Stromal cell of bone marrow (primary cell): ENCODE data around the gene PARVB.
A peak's percentile ranks its signal among the peaks of the same experiment; 100 is the strongest.
"Not testable (repeated sequence)": the region's sequence is repeated elsewhere in the genome, so short reads cannot be mapped to it uniquely, and the experiment has no call there.

Experiments
- DNase-seq: peaks from one replicate; pipeline ENCODE4 v3.0.0-alpha.2; 2012; ENCODE audit warnings: low read depth

PARVB gene

GRCh38 chr22:44056649-44057048 is 32.5 kb downstream of the PARVB start:
- not testable (repeated sequence) for DNase-seq

- no peak for DNase-seq
Measured at GRCh38 chr22:44057401-44057987, 33.4 kb downstream of the PARVB start.

DNA sequence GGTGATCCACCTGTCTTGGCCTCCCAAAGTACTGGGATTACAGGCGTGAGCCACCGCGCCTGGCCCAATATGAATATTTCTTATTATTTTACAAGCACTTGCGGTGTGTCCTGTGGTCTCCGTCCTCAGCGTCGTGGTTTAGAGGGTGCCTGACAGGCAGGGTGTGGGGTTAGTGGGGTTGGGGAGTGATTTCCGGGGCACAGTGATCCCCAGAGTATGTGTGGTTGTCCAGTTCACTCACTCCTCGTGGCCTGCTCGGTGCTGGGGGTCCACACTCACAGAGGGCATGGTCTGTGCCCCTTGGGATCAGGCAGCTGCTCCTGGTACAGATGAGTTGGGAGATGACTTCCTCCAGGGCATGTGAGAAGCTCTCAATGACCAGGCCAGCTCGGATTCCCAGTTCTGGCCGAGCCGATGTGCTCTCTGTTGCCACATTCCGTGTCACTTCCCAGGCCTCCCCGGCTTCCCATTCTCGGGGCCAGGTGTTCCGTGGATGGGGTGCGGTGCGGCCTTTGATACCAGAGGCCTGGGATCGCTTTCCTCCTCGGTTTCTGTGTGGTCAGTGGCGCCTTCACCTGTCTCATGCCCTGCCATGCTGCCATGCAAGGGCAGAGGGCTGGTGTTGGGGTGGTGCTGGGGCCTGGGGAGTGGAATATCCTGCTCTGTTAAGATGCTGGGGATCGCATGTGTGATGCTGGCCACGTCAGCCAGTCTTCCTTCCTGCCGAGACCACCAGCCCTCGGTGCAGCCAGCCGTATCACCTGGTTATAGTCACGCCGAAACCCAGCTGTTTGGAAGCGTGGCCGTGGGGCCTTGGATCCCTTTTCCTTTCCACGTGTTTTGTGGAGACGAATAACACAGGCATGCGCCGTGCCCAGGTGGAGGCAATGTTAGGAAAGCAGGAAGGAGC is 39.6 kb downstream of the PARVB start:
- no peak for DNase-seq

- DNase-seq: no peak
Measured at GRCh38 chr22:44067033-44067432, 42.9 kb downstream of the PARVB start.

DNA sequence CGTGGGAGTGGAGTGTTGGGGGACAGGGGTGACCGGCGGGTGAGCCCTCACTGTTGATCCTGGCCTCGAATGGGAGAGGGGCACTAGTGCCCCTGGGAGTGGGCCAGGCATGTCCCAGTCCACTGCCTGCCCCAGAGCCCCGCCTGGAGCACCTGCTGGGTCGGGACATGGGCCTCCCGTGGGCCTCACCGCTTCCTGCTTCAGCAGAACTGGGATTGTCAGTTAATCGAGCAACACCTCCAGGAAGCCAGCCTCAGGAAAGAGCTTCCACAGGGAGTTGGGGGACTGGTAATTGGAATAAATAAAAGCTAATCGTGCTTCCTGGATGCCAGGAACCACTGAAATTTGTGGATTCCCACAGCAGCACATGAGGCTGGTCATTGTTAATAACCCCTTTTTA is 43.8 kb downstream of the PARVB start:
- DNase-seq: no peak

DNA sequence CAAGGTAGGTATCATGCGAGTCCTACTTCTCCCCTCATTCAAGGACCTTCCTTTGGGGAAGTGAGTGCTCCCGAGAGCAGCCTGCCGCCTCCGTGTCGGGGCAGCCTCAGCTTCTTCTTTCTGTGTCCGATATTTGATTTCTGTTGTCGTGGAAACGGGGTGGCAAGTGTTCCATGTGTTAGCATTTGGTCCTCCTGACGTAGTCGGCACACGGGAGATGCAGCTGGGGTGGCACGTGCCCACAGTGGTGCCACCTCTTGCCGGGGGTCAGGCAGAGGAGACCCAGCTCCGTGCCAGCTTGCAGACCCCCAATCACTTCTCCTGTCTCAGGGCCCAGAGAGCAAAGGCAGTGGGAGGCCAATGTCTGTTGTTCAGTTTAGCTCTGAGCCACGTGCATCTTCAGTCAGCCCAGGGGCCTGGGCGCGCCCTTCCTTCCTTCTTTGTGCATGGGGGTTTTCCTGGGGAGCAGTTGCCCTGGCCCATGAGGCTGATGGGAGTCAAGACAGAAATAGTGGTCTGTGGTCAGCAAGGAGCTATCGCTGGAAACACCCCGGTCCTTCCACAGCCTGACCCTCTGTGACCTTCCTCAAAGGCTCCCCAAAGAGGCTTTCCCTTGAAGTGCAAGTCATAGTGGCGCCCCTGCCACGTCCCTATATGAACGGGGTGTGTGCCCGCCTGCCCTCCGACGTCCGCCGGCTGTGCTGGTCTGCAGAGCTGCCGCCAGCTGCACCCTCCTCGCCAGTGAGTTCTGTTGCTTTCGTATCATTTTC is 44.5 kb downstream of the PARVB start:
- DNase-seq: no peak

DNA sequence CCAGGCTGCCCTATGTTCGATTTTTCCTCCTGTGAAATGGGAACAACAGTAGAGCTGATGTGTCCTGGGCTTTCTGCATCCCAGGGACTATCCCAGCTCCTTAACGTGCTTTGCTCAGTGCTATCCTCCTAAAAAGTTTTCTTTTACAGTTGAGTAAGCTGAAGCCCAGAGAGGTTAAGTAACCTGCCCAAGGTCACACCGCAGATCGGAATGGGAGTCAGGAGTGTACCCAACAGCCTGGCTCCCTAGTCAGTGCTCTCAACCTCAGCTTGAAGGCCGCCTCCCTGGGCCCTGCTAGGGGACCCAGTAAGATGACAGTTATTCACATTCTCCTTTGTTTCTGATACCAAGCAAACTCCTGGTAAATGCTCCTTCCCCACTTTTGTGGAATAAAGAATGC is 45.9 kb downstream of the PARVB start:
- no peak for DNase-seq

DNA sequence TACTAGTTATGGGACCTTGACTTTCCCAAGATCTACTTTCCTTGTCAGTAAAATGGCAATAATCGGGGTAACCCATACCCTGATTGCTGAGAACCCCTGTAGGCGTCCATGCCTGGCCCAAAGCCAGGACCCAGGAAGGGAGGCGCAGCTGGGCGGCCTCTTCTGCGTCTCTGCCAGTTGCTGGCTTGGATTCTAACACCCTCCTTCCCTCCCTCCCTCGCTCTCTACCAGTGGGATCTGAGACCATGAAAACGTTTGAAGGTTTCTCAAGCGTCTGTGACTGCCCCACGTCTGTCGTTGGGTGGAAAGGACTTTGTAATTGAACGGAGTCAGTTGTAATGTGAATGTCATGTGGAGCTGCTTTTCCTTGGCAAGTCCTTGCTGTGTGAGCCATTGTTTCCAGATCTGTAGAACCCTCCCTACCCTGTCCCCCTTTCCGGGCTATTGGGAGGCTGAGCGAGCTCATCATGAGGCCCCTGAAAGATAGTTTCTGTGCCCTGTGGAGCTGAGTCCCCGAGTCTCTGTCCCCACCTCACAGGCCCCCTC is 47.8 kb downstream of the PARVB start:
- no peak for DNase-seq

- DNase-seq: no peak
Measured at GRCh38 chr22:44074337-44074984, 50.4 kb downstream of the PARVB start.

- DNase-seq: no peak
Measured at GRCh38 chr22:44075022-44075421, 50.9 kb downstream of the PARVB start.

- no peak for DNase-seq
Measured at GRCh38 chr22:44075670-44076069, 51.6 kb downstream of the PARVB start.

DNA sequence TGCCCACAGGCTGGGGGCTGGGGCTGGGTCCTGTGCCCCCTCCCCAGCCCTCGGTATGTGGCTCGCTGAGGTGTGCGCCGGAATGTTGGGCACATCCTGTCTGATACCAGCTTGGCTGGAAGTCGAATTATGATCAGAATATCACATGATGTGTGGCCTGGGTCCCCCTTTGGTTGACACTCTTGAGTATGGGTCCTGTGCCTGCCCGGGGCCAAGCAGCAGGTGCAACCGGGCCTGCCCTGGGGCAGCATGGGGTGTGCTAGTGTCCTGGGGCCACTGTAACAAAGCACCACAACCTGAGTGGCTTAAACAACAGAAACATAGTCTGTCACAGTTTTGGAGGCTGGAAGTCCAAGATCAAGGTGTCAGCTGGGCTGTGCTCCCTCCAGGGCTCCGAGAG is 52.7 kb downstream of the PARVB start:
- DNase-seq: no peak

DNA sequence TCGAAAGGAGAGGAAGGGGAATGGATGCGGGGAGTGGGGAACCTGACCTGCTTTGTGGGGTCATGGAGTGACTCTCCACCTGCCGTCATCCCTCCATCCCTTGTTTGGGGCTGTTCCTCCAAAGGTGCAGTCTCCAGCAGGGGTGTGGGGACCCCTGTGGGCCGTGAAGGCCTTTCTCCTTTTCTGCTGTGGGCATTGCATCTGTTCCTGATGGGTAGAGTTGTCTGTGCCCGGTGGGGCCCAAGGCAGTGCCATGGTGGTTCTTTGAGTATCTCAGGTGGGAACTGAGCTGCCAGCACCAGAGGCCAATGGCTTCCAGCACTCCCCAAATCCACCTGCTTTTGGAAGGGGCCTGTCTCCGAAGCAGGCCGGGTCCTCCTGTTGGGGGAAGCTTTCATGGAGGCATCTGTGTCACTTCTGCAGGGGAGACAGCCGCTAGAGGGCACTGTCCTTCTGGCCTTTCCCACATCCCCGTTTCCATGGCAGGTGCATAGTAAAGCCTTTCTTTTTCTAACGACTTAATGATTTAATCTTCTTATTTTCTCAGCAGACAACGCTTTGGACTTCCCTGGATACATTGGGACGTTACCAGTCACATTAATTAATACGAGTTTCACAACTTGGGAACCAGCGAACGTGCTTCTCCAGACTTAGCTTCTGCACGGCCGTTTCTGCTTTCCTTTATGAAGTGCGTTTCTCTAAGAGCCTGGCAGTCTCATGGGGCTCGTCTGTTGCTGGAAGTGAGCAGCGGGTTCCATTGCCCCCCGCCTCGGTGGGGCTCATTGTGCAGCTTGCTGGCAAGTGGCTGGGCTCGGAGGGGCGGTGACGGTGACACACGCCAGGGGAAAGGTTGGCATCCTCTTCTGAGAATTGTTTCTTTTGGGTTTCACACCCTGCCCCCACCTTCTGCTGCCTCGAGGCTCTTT is 57.1 kb downstream of the PARVB start:
- DNase-seq: peak; percentile 60

DNA sequence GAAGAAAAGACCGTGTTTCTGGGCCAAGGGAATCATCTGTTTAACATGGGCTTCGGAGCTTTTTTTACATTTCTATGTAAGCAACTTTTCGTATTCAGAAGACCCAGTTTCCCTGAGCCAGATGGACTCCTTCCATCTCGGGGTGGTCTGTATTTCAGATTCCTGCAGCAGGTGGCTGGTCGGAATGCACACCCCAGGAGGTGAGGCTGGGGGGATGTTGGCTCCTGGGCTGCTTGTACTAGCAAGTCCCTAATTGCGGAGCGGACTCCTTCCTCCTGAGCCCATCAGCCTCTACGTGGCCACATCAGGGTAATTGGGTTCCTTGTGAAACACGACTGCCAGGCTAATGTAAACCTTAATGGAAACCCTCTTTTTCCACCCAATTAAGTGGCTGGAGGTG is 58.7 kb downstream of the PARVB start:
- no peak for DNase-seq

GRCh38 chr22:44084044-44084772 is 60.1 kb downstream of the PARVB start:
- no peak for DNase-seq

DNA sequence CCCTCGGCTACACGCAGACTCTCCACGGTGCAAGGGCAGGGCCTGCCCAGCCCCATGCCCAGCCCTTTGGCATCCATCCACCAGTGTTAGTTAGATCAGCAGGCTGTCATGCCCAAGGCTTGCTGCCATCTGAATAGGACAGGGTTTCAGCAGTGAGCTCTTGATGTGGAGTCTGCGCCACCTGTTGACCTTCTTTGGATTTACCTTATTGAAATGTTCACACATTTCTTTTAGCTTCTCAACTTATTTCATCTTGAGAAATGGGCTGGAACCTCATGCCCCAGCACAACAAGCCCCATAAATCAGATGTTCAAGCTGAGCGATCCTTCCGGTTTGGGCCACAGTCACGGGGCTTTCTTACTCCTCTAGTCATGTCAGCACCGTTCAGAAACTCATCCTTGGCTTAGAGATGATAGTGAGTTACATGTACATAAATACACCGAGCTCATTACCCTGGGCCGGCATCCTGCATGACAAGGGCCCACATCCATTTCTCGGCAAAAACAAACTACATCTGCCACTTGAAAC is 61.7 kb downstream of the PARVB start:
- peak; percentile 31 for DNase-seq

GRCh38 chr22:44086271-44087088 is 62.4 kb downstream of the PARVB start:
- DNase-seq: peak; percentile 25

DNA sequence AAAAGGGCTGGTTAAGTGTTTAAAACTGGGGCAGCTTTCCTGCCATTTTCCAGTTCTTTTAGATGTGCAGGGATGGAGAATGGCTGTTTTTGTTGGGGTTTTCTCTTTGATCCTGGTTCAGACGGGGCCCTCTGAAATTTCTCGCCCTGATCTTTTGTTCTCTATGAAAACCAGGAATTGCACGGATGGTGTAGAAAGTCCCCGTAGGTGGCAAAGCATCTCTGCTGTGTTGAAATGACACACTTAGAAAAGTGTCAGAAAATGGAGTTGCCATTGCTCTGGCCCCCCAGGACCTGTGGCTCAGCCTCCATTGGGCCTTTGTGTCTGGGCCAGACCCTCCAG is 63.0 kb downstream of the PARVB start:
- no peak for DNase-seq

GRCh38 chr22:44088976-44089570 is 65.0 kb downstream of the PARVB start:
- DNase-seq: peak; percentile 53
